BLaER1 treated with 17β-estradiol and CSF1 and Interleukin-3, amounts not matched to agents 10 nM and 100 nM (cell line): ENCODE data around the gene BMPER.
A peak's percentile ranks its signal among the peaks of the same experiment; 100 is the strongest.
"Not testable (repeated sequence)": the region's sequence is repeated elsewhere in the genome, so short reads cannot be mapped to it uniquely, and the experiment has no call there.

ENCODE experiments used
- H3K27ac ChIP-seq, 11 experiments: shearing (Covaris generic); formaldehyde crosslinking; 2 replicates each; pipeline ENCODE4 v1.8.1; 2022
- H3K27me3 ChIP-seq, 11 experiments: shearing (Covaris generic); formaldehyde crosslinking; 2 replicates each; pipeline ENCODE4 v1.8.1; 2022
- H3K36me3 ChIP-seq, 11 experiments: shearing (Covaris generic); formaldehyde crosslinking; 2 replicates each; pipeline ENCODE4 v1.8.1; 2022
- H3K4me1 ChIP-seq, 10 experiments: shearing (Covaris generic); formaldehyde crosslinking; 2 replicates each; pipeline ENCODE4 v1.8.1; 2022
- H3K4me2 ChIP-seq, 11 experiments: shearing (Covaris generic); formaldehyde crosslinking; 2 replicates each; pipeline ENCODE4 v1.8.1; 2022
- H3K4me3 ChIP-seq, 10 experiments: shearing (Covaris generic); formaldehyde crosslinking; 2 replicates each; pipeline ENCODE4 v1.8.1; 2022
- H3K9ac ChIP-seq, 11 experiments: shearing (Covaris generic); formaldehyde crosslinking; 2 replicates each; pipeline ENCODE4 v1.8.1; 2022
- H3K9me3 ChIP-seq, 11 experiments: shearing (Covaris generic); formaldehyde crosslinking; replicated peaks in 1 of 11; 2 replicates each; pipeline ENCODE4 v1.8.1; 2022
- H4K20me1 ChIP-seq, 11 experiments: shearing (Covaris generic); formaldehyde crosslinking; 2 replicates each; pipeline ENCODE4 v1.8.1; 2022
- Cebpa-rat ChIP-seq, 11 experiments: shearing (Covaris generic); IDR thresholded peaks; 2 replicates each; pipeline ENCODE4 v1.8.1; 2022

The BMPER gene

DNA sequence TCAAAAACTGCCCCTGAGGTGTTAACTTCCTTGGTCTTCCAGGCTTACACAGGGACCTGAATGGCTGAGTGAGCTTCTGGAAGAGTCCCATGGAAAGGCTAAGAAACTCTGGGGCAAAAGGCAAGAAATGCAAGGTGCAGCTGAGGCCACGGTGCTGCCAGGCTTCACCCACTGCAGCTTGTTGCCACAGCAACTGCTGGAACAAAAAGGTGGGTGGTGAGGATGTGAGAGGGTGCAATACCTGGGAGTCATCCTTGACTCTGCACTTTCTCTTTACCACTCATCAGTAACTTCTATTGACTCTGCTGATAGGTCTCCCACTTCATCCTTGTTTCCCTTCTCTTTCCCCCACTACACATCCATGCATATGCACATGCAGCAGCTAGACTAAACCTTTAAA is 258.6 kb downstream of the BMPER start:
- Histone ChIP-seq H3K9me3 (no peaks in the 10 kb centered on the region), H3K36me3 (no peaks in the 10 kb centered on the region), H3K9ac (no peak overlapping the region), H3K4me3 (no peak overlapping the region), H4K20me1 (no peaks in the 10 kb centered on the region), H3K4me2 (no peak overlapping the region), H3K27ac (no peak overlapping the region), H3K4me1 (no peaks in the 10 kb centered on the region), H3K27me3 (no peaks in the 10 kb centered on the region)
- no peak for TF ChIP-seq Cebpa-rat (IDR thresholded peaks at IDR 0.05)

DNA sequence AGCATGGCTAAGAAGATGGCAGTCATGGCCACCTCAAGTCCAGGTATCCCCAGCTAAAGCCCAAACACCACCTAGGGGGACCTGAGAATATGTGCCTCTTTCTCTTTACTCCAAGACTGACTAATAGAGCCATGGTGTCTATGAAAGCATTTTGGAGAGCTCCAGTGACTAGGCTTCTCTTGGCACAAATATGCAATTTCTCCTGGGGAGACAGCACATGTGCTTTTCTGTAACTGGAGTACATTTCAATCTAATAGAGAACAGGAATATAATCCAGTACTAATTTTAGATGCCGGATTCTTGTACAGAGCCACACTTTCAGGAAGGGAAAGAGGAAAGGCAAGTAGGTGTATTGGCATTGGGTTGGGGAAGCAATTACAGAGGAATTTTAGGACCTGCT is 260.1 kb downstream of the BMPER start:
- H3K27me3 ChIP-seq = no peaks in the 10 kb centered on the region
- TF ChIP-seq Cebpa-rat (IDR thresholded peaks at IDR 0.05) = no peak
- H3K9me3 ChIP-seq = no peaks in the 10 kb centered on the region
- H3K9ac ChIP-seq = no peak overlapping the region
- no peaks in the 10 kb centered on the region for H3K36me3 ChIP-seq
- no peak overlapping the region for H3K27ac ChIP-seq
- H4K20me1 ChIP-seq = no peaks in the 10 kb centered on the region
- H3K4me1 ChIP-seq = no peaks in the 10 kb centered on the region
- no peak overlapping the region for H3K4me2 ChIP-seq
- no peak overlapping the region for H3K4me3 ChIP-seq

DNA sequence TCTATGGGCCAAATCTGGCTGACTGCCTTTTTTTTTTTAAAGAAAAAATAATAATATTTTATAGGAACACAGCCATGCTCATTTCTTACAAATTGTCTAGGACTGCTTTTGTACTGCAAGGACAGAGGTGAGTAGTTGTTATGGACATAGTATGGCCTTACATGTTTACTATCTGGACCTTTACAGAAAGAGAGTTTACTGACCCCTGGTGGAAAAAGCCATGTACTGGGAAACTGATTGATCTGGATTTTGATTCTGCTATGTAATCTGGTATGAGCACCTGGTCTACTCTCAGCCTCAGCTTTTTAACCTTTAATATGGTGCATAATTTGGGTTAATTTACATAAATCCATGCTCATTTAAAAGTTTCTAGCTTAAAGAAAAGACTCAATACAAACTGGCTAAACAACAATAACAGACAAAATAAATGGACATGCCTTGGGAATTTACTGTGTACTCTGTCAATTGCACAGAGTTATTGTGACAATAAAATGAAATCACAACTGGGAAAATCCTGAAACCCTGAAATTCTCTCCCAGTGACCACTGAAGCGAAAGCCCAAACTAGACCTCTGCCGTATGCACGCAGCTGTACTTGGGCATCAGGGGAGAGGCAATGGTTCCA is 260.7 kb downstream of the BMPER start:
- TF ChIP-seq Cebpa-rat (IDR thresholded peaks at IDR 0.05) = no peak
- H3K4me2 ChIP-seq = no peak overlapping the region
- no peaks in the 10 kb centered on the region for H4K20me1 ChIP-seq
- H3K4me3 ChIP-seq = no peak overlapping the region
- H3K9me3 ChIP-seq = no peaks in the 10 kb centered on the region
- no peak overlapping the region for H3K27ac ChIP-seq
- H3K36me3 ChIP-seq = no peaks in the 10 kb centered on the region
- H3K4me1 ChIP-seq = no peaks in the 10 kb centered on the region
- no peaks in the 10 kb centered on the region for H3K27me3 ChIP-seq
- H3K9ac ChIP-seq = no peak overlapping the region

DNA sequence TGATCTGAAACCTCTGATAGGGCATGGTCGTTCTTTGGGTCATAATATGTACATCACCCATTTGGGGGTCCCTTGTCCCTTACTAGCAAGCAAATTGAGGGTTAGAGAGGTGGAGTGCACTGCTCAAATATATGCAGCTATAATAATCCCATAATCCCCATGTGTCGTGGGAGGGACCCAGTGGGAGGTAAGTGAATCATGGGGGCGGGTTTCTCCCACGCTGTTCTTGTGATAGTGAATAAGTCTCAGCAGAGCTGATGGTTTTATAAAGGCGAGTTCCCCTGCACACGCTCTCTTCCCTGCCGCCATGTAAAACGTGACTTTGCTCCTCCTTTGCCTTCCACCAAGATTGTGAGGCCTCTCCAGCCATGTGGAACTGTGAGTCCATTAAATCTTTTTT is 262.7 kb downstream of the BMPER start:
- Histone ChIP-seq H3K9me3 (no peaks in the 10 kb centered on the region), H3K4me3 (no peak overlapping the region), H3K27ac (no peak overlapping the region), H3K27me3 (no peaks in the 10 kb centered on the region), H3K4me2 (no peak overlapping the region), H3K36me3 (no peaks in the 10 kb centered on the region), H4K20me1 (no peaks in the 10 kb centered on the region), H3K9ac (no peak overlapping the region), H3K4me1 (no peaks in the 10 kb centered on the region)
- no peak for TF ChIP-seq Cebpa-rat (IDR thresholded peaks at IDR 0.05)

DNA sequence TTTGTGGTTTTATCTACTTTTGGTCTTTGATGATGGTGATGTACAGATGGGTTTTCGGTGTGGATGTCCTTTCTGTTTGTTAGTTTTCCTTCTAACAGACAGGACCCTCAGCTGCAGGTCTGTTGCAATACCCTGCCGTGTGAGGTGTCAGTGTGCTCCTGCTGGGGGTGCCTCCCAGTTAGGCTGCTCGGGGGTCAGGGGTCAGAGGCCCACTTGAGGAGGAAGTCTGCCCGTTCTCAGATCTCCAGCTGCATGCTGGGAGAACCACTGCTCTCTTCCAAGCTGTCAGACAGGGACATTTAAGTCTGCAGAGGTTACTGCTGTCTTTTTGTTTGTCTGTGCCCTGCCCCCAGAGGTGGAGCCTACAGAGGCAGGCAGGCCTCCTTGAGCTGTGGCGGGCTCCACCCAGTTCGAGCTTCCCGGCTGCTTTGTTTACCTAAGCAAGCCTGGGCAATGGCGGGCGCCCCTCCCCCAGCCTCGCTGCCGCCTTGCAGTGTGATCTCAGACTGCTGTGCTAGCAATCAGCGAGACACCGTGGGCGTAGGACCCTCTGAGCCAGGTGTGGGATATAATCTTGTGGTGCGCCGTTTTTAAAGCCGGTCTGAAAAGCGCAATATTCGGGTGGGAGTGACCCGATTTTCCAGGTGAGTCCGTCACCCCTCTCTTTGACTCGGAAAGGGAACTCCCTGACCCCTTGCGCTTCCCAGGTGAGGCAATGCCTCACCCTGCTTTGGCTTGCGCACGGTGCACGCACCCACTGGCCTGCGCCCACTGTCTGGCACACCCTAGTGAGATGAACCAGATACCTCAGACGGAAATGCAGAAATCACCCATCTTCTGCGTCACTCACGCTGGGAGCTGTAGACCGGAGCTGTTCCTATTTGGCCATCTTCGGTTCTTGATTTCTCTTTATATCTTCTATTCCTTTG is 269.6 kb downstream of the BMPER start:
- H3K27ac ChIP-seq, H3K36me3 ChIP-seq, H3K4me2 ChIP-seq, H3K9ac ChIP-seq, H4K20me1 ChIP-seq, H3K4me3 ChIP-seq, H3K27me3 ChIP-seq: not testable (repeated sequence)
- H3K9me3 ChIP-seq = peaks cover 6 to 19% (median 16%) of the 10 kb centered on the region in 11 experiments; a peak in 20 of 22 replicates
- H3K4me1 ChIP-seq = peaks cover 0 to 36% (median 23%) of the 10 kb centered on the region in 10 experiments; a peak in 14 of 20 replicates

DNA sequence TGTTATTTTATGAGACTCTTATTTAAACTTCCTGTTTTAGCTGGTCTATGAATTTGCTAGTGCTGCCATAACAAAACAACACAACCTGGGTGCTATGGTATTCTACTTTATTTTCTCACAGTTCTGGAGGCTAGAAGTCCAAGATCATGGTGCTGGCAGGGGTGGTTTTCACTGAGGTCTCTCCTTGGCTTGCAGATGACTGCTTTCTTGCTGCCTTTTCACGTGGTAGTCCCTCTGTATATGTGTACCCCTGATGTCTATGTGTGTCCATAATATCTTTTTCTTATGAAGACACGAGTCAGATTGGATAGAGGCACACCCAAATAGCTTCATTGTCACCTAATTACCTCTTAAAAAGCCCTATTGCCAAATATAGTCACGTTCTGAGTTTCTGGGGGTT is 270.5 kb downstream of the BMPER start:
- Histone ChIP-seq H3K36me3 (no peaks in the 10 kb centered on the region), H3K27me3 (no peaks in the 10 kb centered on the region), H3K4me2 (no peak overlapping the region), H3K27ac (no peak overlapping the region), H3K9ac (no peak overlapping the region), H3K4me1 (peaks cover 0 to 36% (median 23%) of the 10 kb centered on the region in 10 experiments; a peak in 14 of 20 replicates), H3K9me3 (peaks cover 6 to 19% (median 16%) of the 10 kb centered on the region in 11 experiments; a peak in 20 of 22 replicates), H3K4me3 (no peak overlapping the region), H4K20me1 (no peaks in the 10 kb centered on the region)
- TF ChIP-seq Cebpa-rat (IDR thresholded peaks at IDR 0.05) = no peak

DNA sequence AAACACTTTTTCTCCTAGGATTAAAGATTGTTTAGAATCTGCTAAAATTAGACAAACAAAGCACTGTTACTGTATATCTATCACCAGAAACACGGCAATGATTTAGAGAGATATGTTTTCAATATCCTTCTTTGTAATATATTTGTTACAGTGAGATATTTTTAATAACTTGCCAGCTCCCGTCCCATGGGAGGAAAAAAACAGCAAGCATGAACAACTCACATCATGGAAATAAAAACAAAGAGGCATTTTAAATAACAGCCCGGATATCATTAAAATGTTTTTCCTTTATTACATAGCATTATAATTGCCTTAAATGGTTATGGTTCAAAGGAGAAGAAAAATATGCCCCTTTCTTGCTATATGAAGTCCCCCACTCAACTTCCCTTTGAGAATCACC is 272.1 kb downstream of the BMPER start:
- H3K4me2 ChIP-seq = peak overlapping the region in 8 of 11 experiments; percentile 32 to 81 (median 61); a peak in 15 of 22 replicates

DNA sequence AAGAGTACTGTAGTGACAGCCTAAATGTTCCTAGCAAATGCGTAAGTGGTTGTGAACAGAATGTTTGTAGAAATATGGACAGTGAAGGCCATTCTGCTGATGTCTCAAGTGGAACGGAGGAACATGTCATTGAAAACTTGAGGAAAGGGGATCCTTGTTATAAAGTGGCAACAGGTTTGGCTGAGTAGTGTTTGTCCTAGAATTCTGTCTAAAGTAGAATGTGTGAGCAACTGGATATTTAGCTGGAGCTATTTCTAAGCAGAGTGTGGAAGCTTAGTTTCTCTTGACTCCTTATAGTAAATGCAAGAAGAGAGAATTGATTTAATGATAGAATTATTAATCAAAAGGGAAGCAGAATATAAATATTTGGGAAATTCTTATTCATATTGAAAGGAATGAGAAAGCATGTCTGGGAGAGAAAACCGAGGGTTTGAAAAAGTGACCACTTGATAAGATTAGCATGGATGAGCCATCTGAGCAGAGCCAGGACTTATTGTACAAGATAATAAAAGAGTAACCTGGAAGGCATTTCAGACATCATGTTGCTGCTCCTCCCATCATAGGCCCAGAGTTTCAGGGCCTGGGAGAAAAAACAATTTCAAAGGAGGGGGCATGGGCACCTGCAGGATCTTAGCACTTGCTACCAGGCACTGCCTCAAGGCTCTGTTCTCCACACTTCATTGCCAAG is 276.1 kb downstream of the BMPER start:
- Histone ChIP-seq H3K4me1 (peaks cover 0 to 42% (median 29%) of the 10 kb centered on the region in 10 experiments; a peak in 16 of 20 replicates), H3K27me3 (no peaks in the 10 kb centered on the region), H3K27ac (no peak overlapping the region), H4K20me1 (no peaks in the 10 kb centered on the region), H3K36me3 (no peaks in the 10 kb centered on the region), H3K4me3 (no peak overlapping the region), H3K4me2 (peak overlapping the region in 9 of 11 experiments; percentile 35 to 70 (median 57); a peak in 17 of 22 replicates), H3K9me3 (peaks cover 0 to 13% (median 5%) of the 10 kb centered on the region in 11 experiments; a peak in 17 of 22 replicates), H3K9ac (no peak overlapping the region)
- no peak for TF ChIP-seq Cebpa-rat (IDR thresholded peaks at IDR 0.05)

More for the DNA sequence above, 272.1 kb downstream of the BMPER start:
- Histone ChIP-seq H3K4me1 (peaks cover 0 to 47% (median 31%) of the 10 kb centered on the region in 10 experiments; a peak in 16 of 20 replicates), H3K4me3 (peak overlapping the region in 1 of 10 experiments; percentile 12; a peak in 1 of 20 replicates), H3K9me3 (peaks cover 6 to 19% (median 16%) of the 10 kb centered on the region in 11 experiments; a peak in 20 of 22 replicates), H4K20me1 (no peaks in the 10 kb centered on the region), H3K27me3 (no peaks in the 10 kb centered on the region), H3K9ac (no peak overlapping the region), H3K27ac (no peak overlapping the region), H3K36me3 (no peaks in the 10 kb centered on the region)
- no peak for TF ChIP-seq Cebpa-rat (IDR thresholded peaks at IDR 0.05)

DNA sequence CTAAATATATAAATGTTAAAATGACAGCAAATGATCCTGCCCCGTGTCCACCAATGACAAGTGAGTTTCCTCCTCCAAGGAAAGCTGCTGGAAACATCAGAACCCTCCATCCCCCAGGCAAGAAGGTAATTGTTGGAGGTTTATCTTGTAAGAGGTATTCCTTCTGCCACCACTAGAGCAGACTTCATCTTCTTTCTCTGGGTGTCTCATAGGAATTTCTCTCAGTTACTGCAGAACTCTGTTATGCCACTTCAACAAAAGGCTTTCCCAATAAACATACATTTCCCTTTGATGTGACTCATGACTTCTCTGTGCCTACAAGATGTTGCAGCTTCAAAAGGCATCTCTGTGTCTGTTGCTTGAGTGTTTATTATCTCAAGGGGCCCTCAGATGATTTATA is 279.1 kb downstream of the BMPER start:
- Histone ChIP-seq H3K9ac (no peak overlapping the region), H3K27ac (no peak overlapping the region), H3K9me3 (0 out of 22 replicates have a peak, but pooled peaks cover 0 to 7% (median 0%) of the 10 kb centered on the region in 11 experiments), H3K27me3 (no peaks in the 10 kb centered on the region), H3K4me1 (peaks cover 0 to 14% (median 8%) of the 10 kb centered on the region in 10 experiments; a peak in 15 of 20 replicates), H3K4me2 (no peak overlapping the region), H3K36me3 (no peaks in the 10 kb centered on the region), H4K20me1 (no peaks in the 10 kb centered on the region), H3K4me3 (no peak overlapping the region)
- no peak for TF ChIP-seq Cebpa-rat (IDR thresholded peaks at IDR 0.05)
